ENCODE measurements around the gene CPN1.
A peak's percentile ranks its signal among the peaks of the same experiment; 100 is the strongest.

CPN1 gene

GRCh38 chr10:100075426-100076220, 6.0 kb downstream of the CPN1 start:
- DNase-seq, result no peak

- no peak for DNase-seq
Measured at GRCh38 chr10:100072514-100072913, 9.2 kb downstream of the CPN1 start.

- no peak for DNase-seq
Measured at GRCh38 chr10:100071529-100071928, 10.1 kb downstream of the CPN1 start.

- no peak for DNase-seq
Measured at GRCh38 chr10:100067466-100067865, 14.2 kb downstream of the CPN1 start.

- no peak for DNase-seq
Measured at GRCh38 chr10:100065084-100065660, 16.5 kb downstream of the CPN1 start.

GRCh38 chr10:100061401-100061800, 20.3 kb downstream of the CPN1 start:
- no peak for DNase-seq

- no peak for DNase-seq
Measured at GRCh38 chr10:100057948-100058347, 23.7 kb downstream of the CPN1 start.

GRCh38 chr10:100053686-100054460, 27.8 kb downstream of the CPN1 start:
- no peak for DNase-seq

GRCh38 chr10:100046021-100046486, 35.6 kb downstream of the CPN1 start:
- DNase-seq, result peak; percentile 51

GRCh38 chr10:100045592-100045991, 36.1 kb downstream of the CPN1 start:
- DNase-seq, result no peak

- DNase-seq, result no peak
Measured at GRCh38 chr10:100043796-100044195, 37.9 kb downstream of the CPN1 start.

- no peak for DNase-seq
Measured at GRCh38 chr10:100043344-100043743, 38.3 kb downstream of the CPN1 start.

- no peak for DNase-seq
Measured at GRCh38 chr10:100041306-100042002, 40.2 kb downstream of the CPN1 start.

GRCh38 chr10:100038561-100039071, 43.1 kb downstream of the CPN1 start:
- no peak for DNase-seq

- DNase-seq, result no peak
Measured at GRCh38 chr10:100037758-100038315, 43.8 kb downstream of the CPN1 start.

GRCh38 chr10:100036850-100037249, 44.8 kb downstream of the CPN1 start:
- DNase-seq, result no peak

GRCh38 chr10:100033766-100034418, 47.8 kb downstream of the CPN1 start:
- DNase-seq, result no peak

- no peak for DNase-seq
Measured at GRCh38 chr10:100027416-100027815, 54.3 kb downstream of the CPN1 start.

GRCh38 chr10:100025576-100025975, 56.1 kb downstream of the CPN1 start:
- DNase-seq, result no peak

GRCh38 chr10:100024748-100025147, 56.9 kb downstream of the CPN1 start:
- no peak for DNase-seq

- DNase-seq, result no peak
Measured at GRCh38 chr10:100022403-100022802, 59.3 kb downstream of the CPN1 start.

GRCh38 chr10:100021322-100021721, 60.3 kb downstream of the CPN1 start:
- no peak for DNase-seq

Data from AML-193 (cell line).